CD14-positive monocyte (primary cell): ENCODE results near the gene FAM13C. TPM values are rescaled to one million over a fixed set of nuclear protein-coding genes. Genes with fewer than 3 reads are reported as not detected.

Source experiments
- DNase-seq, 3 donors: peaks; one replicate each; pipeline ENCODE4 v3.0.0-alpha.2; 2011 to 2022
- H2AFZ ChIP-seq: 2 replicates; pipeline ENCODE4 v1.6.0; 2012; ENCODE audit warnings: mild to moderate bottlenecking, low read depth, low read length, inconsistent platforms; ENCODE audit not compliant: insufficient read depth, poor library complexity, severe bottlenecking
- H3K27ac ChIP-seq, 2 donors: 1 replicate in 1 of 2; 2 replicates in 1 of 2; pipeline ENCODE4 v1.5.1; 2012 to 2013; ENCODE audit warnings: low read length in 2 of 2, control low read depth in 1 of 2, inconsistent platforms in 1 of 2, low read depth in 1 of 2, mild to moderate bottlenecking in 1 of 2
- H3K27me3 ChIP-seq, 2 donors: one replicate each; pipeline versions ENCODE4 v1.6.0 to v1.6.1; 2011 to 2013; ENCODE audit warnings: low read length in 2 of 2; ENCODE audit not compliant: control insufficient read depth in 2 of 2, insufficient read depth in 2 of 2
- H3K36me3 ChIP-seq, 2 donors: replicated peaks in 1 of 2; 1 replicate in 1 of 2; 2 replicates in 1 of 2; pipeline versions ENCODE4 v1.5.1 to v1.6.1; 2012 to 2013; ENCODE audit warnings: low read length in 2 of 2, control low read depth in 1 of 2, inconsistent platforms in 1 of 2, mild to moderate bottlenecking in 1 of 2; ENCODE audit not compliant: insufficient read depth in 2 of 2, control insufficient read depth in 1 of 2
- H3K4me1 ChIP-seq, 2 donors: 1 replicate in 1 of 2; 2 replicates in 1 of 2; pipeline versions ENCODE4 v1.5.1 to v1.6.1; 2012 to 2013; ENCODE audit warnings: low read length in 2 of 2, control low read depth in 1 of 2, inconsistent platforms in 1 of 2, mild to moderate bottlenecking in 1 of 2, moderate library complexity in 1 of 2; ENCODE audit not compliant: insufficient read depth in 2 of 2, control insufficient read depth in 1 of 2
- H3K4me2 ChIP-seq: replicated peaks from 2 replicates; pipeline ENCODE3; 2012; ENCODE audit warnings: low read length, moderate library complexity, mild to moderate bottlenecking; ENCODE audit not compliant: poor library complexity, severe bottlenecking; ENCODE audit errors: extremely low read depth
- H3K4me3 ChIP-seq, 3 experiments: fragments of 200-600 bp in 1 of 3; sonication (generic) in 1 of 3; replicated peaks in 1 of 3; 1 replicate in 2 of 3; 2 replicates in 1 of 3; pipeline ENCODE4 v1.5.1; 2011 to 2013; ENCODE audit warnings: low read length in 3 of 3, mild to moderate bottlenecking in 3 of 3, control low read depth in 2 of 3, low read depth in 2 of 3, inconsistent platforms in 1 of 3, moderate library complexity in 1 of 3
- H3K79me2 ChIP-seq: 2 replicates; pipeline ENCODE4 v1.6.0; 2012; ENCODE audit warnings: mild to moderate bottlenecking, control low read depth, inconsistent platforms, low read length, moderate library complexity; ENCODE audit not compliant: insufficient read depth
- H3K9ac ChIP-seq: 2 replicates; pipeline ENCODE4 v1.6.0; 2017; ENCODE audit warnings: low read length, mild to moderate bottlenecking; ENCODE audit not compliant: insufficient read depth, poor library complexity, severe bottlenecking
- H3K9me3 ChIP-seq, 2 donors: replicated peaks in 1 of 2; 1 replicate in 1 of 2; 2 replicates in 1 of 2; pipeline versions ENCODE4 v1.5.1 to v1.6.1; 2012 to 2013; ENCODE audit warnings: low read length in 2 of 2, control low read depth in 1 of 2; ENCODE audit not compliant: control insufficient read depth in 1 of 2, insufficient read depth in 1 of 2
- H4K20me1 ChIP-seq: 2 replicates; pipeline ENCODE4 v1.6.0; 2012; ENCODE audit warnings: mild to moderate bottlenecking, low read length, control low read depth, moderate library complexity; ENCODE audit not compliant: insufficient read depth
- H3K27ac Mint-ChIP-seq, 7 donors: one replicate each; pipeline ENCODE4 v1.8.0; 2020; ENCODE audit warnings: mild to moderate bottlenecking in 7 of 7, mixed read lengths in 7 of 7, moderate library complexity in 6 of 7, inconsistent platforms in 2 of 7
- H3K27me3 Mint-ChIP-seq, 3 donors: one replicate each; pipeline ENCODE4 v1.8.0; 2021 to 2022; ENCODE audit warnings: low read depth in 3 of 3, mild to moderate bottlenecking in 3 of 3, mixed read lengths in 3 of 3, moderate library complexity in 3 of 3, inconsistent platforms in 1 of 3
- H3K36me3 Mint-ChIP-seq, 2 donors: one replicate each; pipeline ENCODE4 v1.8.0; 2020; ENCODE audit warnings: mixed read lengths in 2 of 2, inconsistent platforms in 1 of 2, mild to moderate bottlenecking in 1 of 2
- H3K4me1 Mint-ChIP-seq: one replicate; pipeline ENCODE4 v1.8.0; 2020; ENCODE audit warnings: mild to moderate bottlenecking, mixed read lengths
- H3K4me3 Mint-ChIP-seq, 2 donors: one replicate each; pipeline ENCODE4 v1.8.0; 2020; ENCODE audit warnings: mild to moderate bottlenecking in 2 of 2, mixed read lengths in 2 of 2, moderate library complexity in 1 of 2
- H3K9me3 Mint-ChIP-seq, 7 donors: one replicate each; pipeline ENCODE4 v1.8.0; 2020 to 2022; ENCODE audit warnings: mixed read lengths in 7 of 7, mild to moderate bottlenecking in 6 of 7, moderate library complexity in 6 of 7, inconsistent platforms in 2 of 7
- WGBS: methylation state at CpG from one replicate; pipeline ENCODE4 v1.1.5; 2013; ENCODE audit warnings: missing lambda C conversion rate; ENCODE audit not compliant: insufficient coverage; 5-methylcytosine and 5-hydroxymethylcytosine counted together
- intact Hi-C, 2 donors: fragments of 100-400 bp; cut with micrococcal nuclease; formaldehyde crosslinking; loops; one replicate each; pipeline versions ENCODE4 v1.15.0 to v1.15.1; 2023
- polyA plus RNA-seq, 3 donors: library from polyadenylated mRNA; depleted of rRNA in 1 of 3; unstranded in 2 of 3; stranded (reverse) in 1 of 3; fragments of 300-500 nt in 2 of 3; fragments of >200 nt in 1 of 3; fragmentation: Illumina TruSeq in 2 of 3; gene quantifications; 1 replicate in 2 of 3; 2 replicates in 1 of 3; pipeline ENCODE4 v1.2.3, GENCODE V29; 2012 to 2021
- TF ChIP-seq, protein P1 (sequence below): fragments of 200-600 bp; IDR thresholded peaks from one replicate; pipeline ENCODE4 v1.8.0; 2022; ENCODE audit warnings: antibody characterized with exemption, mild to moderate bottlenecking

The FAM13C gene
- polyA plus RNA-seq, 3 donors: not detected

DNA sequence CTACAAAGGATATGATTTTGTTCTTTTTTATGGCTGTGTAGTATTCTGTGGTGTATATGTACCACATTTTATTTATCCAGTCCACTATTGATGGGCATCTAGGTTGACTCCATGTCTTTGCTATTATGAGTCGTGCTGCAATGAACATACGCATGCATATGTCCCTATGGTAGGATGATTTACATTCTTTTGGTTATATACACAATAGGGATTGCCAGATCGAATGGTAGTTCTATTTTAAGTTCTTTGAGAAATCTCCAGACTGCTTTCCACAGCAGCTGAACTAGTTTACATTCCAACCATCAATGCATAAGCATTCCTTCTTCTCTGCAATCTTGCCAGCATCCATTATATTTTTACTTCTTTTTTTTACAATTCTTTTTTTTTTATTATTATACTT, 35.6 kb upstream of the FAM13C start:
- TF ChIP-seq, protein P1, sequence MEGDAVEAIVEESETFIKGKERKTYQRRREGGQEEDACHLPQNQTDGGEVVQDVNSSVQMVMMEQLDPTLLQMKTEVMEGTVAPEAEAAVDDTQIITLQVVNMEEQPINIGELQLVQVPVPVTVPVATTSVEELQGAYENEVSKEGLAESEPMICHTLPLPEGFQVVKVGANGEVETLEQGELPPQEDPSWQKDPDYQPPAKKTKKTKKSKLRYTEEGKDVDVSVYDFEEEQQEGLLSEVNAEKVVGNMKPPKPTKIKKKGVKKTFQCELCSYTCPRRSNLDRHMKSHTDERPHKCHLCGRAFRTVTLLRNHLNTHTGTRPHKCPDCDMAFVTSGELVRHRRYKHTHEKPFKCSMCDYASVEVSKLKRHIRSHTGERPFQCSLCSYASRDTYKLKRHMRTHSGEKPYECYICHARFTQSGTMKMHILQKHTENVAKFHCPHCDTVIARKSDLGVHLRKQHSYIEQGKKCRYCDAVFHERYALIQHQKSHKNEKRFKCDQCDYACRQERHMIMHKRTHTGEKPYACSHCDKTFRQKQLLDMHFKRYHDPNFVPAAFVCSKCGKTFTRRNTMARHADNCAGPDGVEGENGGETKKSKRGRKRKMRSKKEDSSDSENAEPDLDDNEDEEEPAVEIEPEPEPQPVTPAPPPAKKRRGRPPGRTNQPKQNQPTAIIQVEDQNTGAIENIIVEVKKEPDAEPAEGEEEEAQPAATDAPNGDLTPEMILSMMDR: no peak
- Mint-ChIP-seq H3K27ac (no peak overlapping the region), H3K9me3 (peaks cover 0 to 7% (median 0%) of the 10 kb centered on the region in 7 donors), H3K4me3 (no peak overlapping the region), H3K27me3 (no peaks in the 10 kb centered on the region), H3K4me1 (no peaks in the 10 kb centered on the region), H3K36me3 (no peaks in the 10 kb centered on the region)
- no peaks in the 10 kb centered on the region for H3K9me3 ChIP-seq
- no peak overlapping the region for H3K27ac ChIP-seq
- no peaks in the 10 kb centered on the region for H3K27me3 ChIP-seq
- no peaks in the 10 kb centered on the region for H3K79me2 ChIP-seq
- WGBS: no CpG with 5 or more reads among the region's 3 CpGs
- no peaks in the 10 kb centered on the region for H3K4me1 ChIP-seq
- H3K9ac ChIP-seq: no peak overlapping the region
- intact Hi-C loops: no loop called here
- H3K4me3 ChIP-seq: no peak overlapping the region
- no peak overlapping the region for H2AFZ ChIP-seq
- H4K20me1 ChIP-seq: no peaks in the 10 kb centered on the region
- H3K36me3 ChIP-seq: no peaks in the 10 kb centered on the region
- no peak overlapping the region for H3K4me2 ChIP-seq
- no peak for DNase-seq

DNA sequence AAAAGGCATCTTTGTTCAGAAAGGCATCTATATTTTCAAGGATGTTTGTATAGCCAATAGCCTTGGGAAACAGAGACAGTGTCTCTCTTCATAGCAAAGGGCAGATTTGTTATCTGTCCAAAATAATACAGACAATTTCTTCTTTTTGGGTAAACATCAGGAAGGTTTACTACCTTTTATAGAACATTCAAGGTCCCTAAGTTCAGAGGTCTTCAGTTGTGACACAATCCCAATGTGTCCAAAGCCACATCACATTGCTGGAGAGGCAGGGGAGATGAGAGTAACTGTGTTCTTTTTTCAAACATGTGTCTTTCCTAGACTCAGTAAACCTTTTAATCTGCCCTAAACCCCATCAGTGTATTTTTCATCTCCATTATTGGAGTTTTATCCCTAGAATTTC, 33.6 kb upstream of the FAM13C start:
- DNase-seq: no peak
- Histone ChIP-seq H3K36me3 (no peaks in the 10 kb centered on the region), H3K27me3 (no peaks in the 10 kb centered on the region), H3K9ac (no peak overlapping the region), H3K4me1 (no peaks in the 10 kb centered on the region), H3K79me2 (no peaks in the 10 kb centered on the region), H4K20me1 (no peaks in the 10 kb centered on the region), H3K4me3 (no peak overlapping the region), H3K4me2 (no peak overlapping the region), H2AFZ (no peak overlapping the region), H3K27ac (no peak overlapping the region), H3K9me3 (no peaks in the 10 kb centered on the region)
- peaks cover 0 to 5% (median 0%) of the 10 kb centered on the region in 7 donors for H3K9me3 Mint-ChIP-seq
- intact Hi-C loops: no loop called here
- no peak overlapping the region for H3K27ac Mint-ChIP-seq
- H3K4me3 Mint-ChIP-seq: no peak overlapping the region
- TF ChIP-seq, protein P1: no peak
- no peaks in the 10 kb centered on the region for H3K36me3 Mint-ChIP-seq
- H3K4me1 Mint-ChIP-seq: no peaks in the 10 kb centered on the region
- peaks cover 0 to 1% (median 0%) of the 10 kb centered on the region in 3 donors for H3K27me3 Mint-ChIP-seq
